ENCODE data around the gene ABHD15. TPM values are rescaled to one million over a fixed set of nuclear protein-coding genes. Genes with fewer than 3 reads are reported as not detected.

Gene ABHD15
- total and polyA plus RNA-seq, 10 donors: 5.7 to 23.8 (median 13.6) TPM

- Histone ChIP-seq H3K36me3 (peaks cover 0 to 99% (median 68%) of the 10 kb centered on the region in 6 donors), H3K27ac (no peak overlapping the region), H3K27me3 (replicated peaks in 1 of 7) (no peaks in the 10 kb centered on the region), H3K9me3 (no peaks in the 10 kb centered on the region), H3K4me3 (no peak overlapping the region), H3K4me1 (no peaks in the 10 kb centered on the region)
- no peak for DNase-seq
- 93 to 97% (median 95%) methylated on average over 3 of the region's 3 CpGs for WGBS, 5 donors
- TF ChIP-seq POLR2A (IDR thresholded peaks at IDR 0.05) (no peak), POLR2AphosphoS5 (IDR thresholded peaks at IDR 0.05) (no peak), CTCF (IDR thresholded peaks at IDR 0.05 in 8 of 11, conservative IDR thresholded peaks at IDR 0.05 in 3 of 11) (no peak)
- intact Hi-C loops (cut with DNase I; ENCODE audit: low total_unique reads): no loop called here
Observed at GRCh38 chr17:29526322-29526721, 40.5 kb downstream of the ABHD15 start.

GRCh38 chr17:29524692-29525091 is 42.1 kb downstream of the ABHD15 start:
- no peak overlapping the region for H3K4me3 ChIP-seq
- no peak overlapping the region for H3K27ac ChIP-seq
- no peaks in the 10 kb centered on the region for H3K27me3 ChIP-seq (replicated peaks in 1 of 7)
- 95 to 100% (median 97%) methylated on average over 3 of the region's 3 CpGs for WGBS, 5 donors
- H3K9me3 ChIP-seq: no peaks in the 10 kb centered on the region
- TF ChIP-seq POLR2A (IDR thresholded peaks at IDR 0.05) (no peak), POLR2AphosphoS5 (IDR thresholded peaks at IDR 0.05) (no peak), CTCF (IDR thresholded peaks at IDR 0.05 in 8 of 11, conservative IDR thresholded peaks at IDR 0.05 in 3 of 11) (no peak)
- peaks cover 0 to 99% (median 69%) of the 10 kb centered on the region in 6 donors for H3K36me3 ChIP-seq
- DNase-seq: no peak
- intact Hi-C loops (cut with DNase I; ENCODE audit: low total_unique reads): no loop called here
- H3K4me1 ChIP-seq: no peaks in the 10 kb centered on the region

GRCh38 chr17:29518359-29518758 is 48.5 kb downstream of the ABHD15 start:
- 96 to 100% (median 97%) methylated on average over 1 of the region's 1 CpG for WGBS, 5 donors
- H3K27ac ChIP-seq: no peak overlapping the region
- intact Hi-C loops (cut with DNase I; ENCODE audit: low total_unique reads): no loop called here
- TF ChIP-seq CTCF (IDR thresholded peaks at IDR 0.05 in 8 of 11, conservative IDR thresholded peaks at IDR 0.05 in 3 of 11): no peak
- TF ChIP-seq POLR2AphosphoS5 (IDR thresholded peaks at IDR 0.05): no peak
- TF ChIP-seq POLR2A (IDR thresholded peaks at IDR 0.05): no peak
- no peak for DNase-seq
- no peaks in the 10 kb centered on the region for H3K9me3 ChIP-seq
- H3K36me3 ChIP-seq: peaks cover 0 to 100% (median 82%) of the 10 kb centered on the region in 6 donors
- no peaks in the 10 kb centered on the region for H3K27me3 ChIP-seq (replicated peaks in 1 of 7)
- no peak overlapping the region for H3K4me3 ChIP-seq
- no peaks in the 10 kb centered on the region for H3K4me1 ChIP-seq

GRCh38 chr17:29514792-29515191 is 52.0 kb downstream of the ABHD15 start:
- Histone ChIP-seq H3K36me3 (peaks cover 0 to 100% (median 74%) of the 10 kb centered on the region in 6 donors), H3K4me1 (no peaks in the 10 kb centered on the region), H3K27ac (no peak overlapping the region), H3K9me3 (no peaks in the 10 kb centered on the region), H3K4me3 (no peak overlapping the region), H3K27me3 (replicated peaks in 1 of 7) (no peaks in the 10 kb centered on the region)
- WGBS, 5 donors: 79 to 95% (median 87%) methylated on average over 2 of the region's 2 CpGs
- DNase-seq: no peak
- intact Hi-C loops (cut with DNase I; ENCODE audit: low total_unique reads): no loop called here
- TF ChIP-seq POLR2AphosphoS5 (IDR thresholded peaks at IDR 0.05): no peak
- TF ChIP-seq CTCF (IDR thresholded peaks at IDR 0.05 in 8 of 11, conservative IDR thresholded peaks at IDR 0.05 in 3 of 11): no peak
- no peak for TF ChIP-seq POLR2A (IDR thresholded peaks at IDR 0.05)

All from spleen (tissue), 11 donors.